Amniotic stem cell (primary cell): ENCODE measurements around the gene IPMK.

ENCODE experiments used
- DNase-seq: peaks from one replicate; lab custom pipeline; 2025; lab: John Stamatoyannopoulos, UW

The IPMK gene

GRCh38 chr10:58267713-58268453, at the start of gene IPMK:
TSS of gene IPMK (minus strand) at chr10:58267894. CDS start at chr10:58267611, 283 bp downstream.
- DNase-seq, result peak; percentile 74

GRCh38 chr10:58316874-58317273, 49.2 kb upstream of the IPMK start:
- DNase-seq, result no peak

- no peak for DNase-seq
Measured at GRCh38 chr10:58311026-58311425, 43.3 kb upstream of the IPMK start.

DNA sequence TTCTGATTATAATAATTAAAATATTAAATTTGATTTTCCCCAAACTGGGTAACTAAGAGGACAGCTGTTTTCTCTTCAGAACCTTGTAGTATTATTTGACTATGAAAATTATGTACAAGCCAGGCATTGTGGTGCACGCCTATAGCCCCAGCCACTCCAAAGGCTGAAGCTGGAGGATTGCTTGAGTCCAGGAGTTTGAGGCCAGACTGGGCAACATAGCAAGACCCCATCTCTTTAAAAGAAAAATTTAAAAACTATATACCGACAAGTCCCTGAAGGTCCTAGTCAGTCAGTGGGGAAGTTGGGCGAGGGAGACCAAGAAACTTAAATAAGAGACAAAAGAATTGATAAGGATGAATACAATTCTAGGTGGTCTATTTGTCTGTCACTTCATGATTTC, 40.0 kb upstream of the IPMK start:
- DNase-seq, result no peak

- DNase-seq, result no peak
Measured at GRCh38 chr10:58305821-58306220, 38.1 kb upstream of the IPMK start.

DNA sequence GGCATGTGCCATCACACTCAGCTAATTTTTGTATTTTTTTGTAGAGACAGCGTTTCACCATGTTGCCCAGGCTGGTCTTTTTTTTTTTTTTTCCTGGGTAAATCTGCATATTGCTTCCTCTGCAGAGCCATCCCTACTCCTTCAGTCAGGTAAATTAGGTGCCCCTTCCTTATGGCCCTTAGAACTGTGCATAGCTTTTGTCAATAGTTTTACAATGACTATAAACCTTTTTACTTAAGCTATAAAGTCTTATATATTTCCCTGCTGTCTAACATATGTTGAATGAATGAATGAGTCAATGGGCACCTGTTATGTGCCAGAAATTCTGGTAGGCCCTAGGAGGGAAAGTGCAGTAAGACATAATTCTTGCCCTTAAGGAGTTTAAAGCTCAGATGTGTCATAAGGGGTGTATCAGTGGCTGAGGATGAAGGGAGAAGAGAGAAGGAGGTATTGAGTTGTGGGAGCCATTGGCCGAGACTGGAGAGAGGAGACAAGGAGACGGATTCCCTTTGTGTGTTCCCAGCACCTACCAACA, 36.5 kb upstream of the IPMK start:
- DNase-seq, result no peak

- DNase-seq, result no peak
Measured at GRCh38 chr10:58302254-58302653, 34.6 kb upstream of the IPMK start.

DNA sequence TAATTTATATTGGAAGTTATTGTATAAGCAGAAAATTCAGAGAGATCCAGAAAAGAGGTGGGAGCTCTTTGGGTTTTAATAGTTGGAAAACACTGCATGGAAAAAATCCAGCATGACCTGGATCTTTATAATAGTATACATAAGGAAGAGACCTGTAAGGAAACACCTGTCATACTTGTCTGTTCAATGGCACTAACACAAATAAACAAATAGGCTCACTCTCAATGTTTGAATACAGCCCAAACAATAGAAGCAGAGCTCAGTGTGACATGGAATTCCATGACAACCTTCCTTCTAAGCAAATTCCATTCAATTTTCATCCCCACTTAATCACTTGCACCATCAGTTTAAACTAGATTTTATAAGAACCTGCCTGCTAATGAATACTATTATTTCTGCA, 33.0 kb upstream of the IPMK start:
- DNase-seq, result no peak

DNA sequence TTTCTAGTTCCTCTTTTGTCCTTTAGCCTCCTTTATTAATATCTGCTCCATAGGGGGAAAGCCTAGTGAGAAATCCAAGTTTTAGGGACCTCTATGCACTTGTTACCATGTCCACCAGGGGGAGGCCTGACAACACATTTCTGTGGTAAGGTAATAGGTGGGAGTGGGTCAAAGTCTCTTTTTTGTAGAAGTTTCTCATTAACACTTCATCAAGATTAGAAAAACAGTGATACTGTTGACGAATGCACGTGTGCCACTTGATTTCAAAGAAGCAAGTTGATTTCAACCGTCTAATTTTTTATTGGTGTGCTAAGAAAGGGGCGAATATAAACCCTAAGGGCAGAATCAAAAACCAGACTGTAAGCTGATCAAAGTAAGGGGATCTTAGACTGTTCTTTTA, 31.9 kb upstream of the IPMK start:
- peak; percentile 22 for DNase-seq

DNA sequence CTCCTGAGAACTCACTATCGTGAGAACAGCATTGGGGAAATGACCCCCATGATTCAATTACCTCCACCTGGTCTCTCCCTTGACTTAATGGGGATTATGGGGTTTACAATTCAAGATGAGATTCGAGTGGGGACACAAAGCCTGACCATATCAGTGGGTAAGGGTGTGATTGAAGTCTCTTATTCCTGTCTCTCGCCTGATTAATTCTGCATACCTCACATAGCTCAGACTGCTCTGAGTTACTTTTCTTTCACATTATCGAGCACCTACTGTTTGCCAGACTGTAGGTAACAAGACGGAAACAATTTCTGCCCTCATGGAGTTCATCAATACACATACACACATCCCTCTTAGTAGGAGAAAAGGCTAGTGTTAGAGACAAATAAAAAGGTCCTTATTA, 26.3 kb upstream of the IPMK start:
- DNase-seq, result no peak

GRCh38 chr10:58291538-58292174, 24.0 kb upstream of the IPMK start:
- peak; percentile 42 for DNase-seq

GRCh38 chr10:58282615-58283014, 14.9 kb upstream of the IPMK start:
- DNase-seq, result no peak

- DNase-seq, result no peak
Measured at GRCh38 chr10:58281092-58281752, 13.5 kb upstream of the IPMK start.

GRCh38 chr10:58280477-58280876, 12.8 kb upstream of the IPMK start:
- DNase-seq, result no peak

DNA sequence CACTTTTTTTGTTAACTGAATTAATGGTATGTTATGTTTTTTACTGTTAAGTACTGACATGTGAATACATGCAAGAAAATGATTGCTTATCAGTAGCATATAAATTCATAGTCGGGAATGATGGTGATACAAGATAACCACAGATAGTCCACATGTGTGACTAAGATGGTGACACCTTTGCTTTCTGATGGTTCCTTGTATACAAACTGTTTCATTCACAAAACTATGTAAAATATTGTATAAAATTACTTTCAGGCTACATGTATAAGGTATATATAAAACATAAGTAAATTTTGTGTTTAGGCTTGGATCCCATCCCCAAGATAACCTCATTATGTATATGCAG, 11.2 kb upstream of the IPMK start:
- no peak for DNase-seq

- no peak for DNase-seq
Measured at GRCh38 chr10:58278274-58278961, 10.7 kb upstream of the IPMK start.

- DNase-seq, result no peak
Measured at GRCh38 chr10:58275908-58276307, 8.2 kb upstream of the IPMK start.

- no peak for DNase-seq
Measured at GRCh38 chr10:58275261-58275660, 7.6 kb upstream of the IPMK start.

DNA sequence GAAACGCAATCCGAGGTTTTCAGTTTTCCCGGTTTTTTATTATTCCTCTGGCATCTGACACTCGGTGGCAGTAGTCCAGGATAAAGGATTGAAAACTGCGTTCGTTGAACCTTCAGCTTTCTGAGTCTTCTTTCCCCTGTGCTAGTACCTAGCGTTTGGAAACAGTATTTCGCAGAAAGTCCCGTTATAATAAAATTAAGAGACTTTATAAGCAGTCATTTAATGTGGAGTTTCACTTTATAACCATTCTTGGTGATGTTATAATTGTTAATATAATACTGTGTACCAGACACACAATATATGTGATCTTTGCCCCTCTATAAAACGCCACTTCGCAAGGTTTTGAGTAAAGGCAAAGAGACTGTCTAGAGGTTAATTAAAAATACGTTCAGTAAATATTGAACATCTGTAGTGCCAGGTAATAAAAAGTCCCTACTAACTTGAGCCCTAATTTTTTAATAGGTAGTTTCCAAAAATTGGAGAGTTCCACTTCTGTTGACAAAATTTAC, 2.1 kb upstream of the IPMK start:
- DNase-seq, result no peak

GRCh38 chr10:58268946-58269781, 1.5 kb upstream of the IPMK start, which contains the start of gene CISD1:
TSS of gene CISD1 (plus strand) at chr10:58269162. CDS start at chr10:58269274, 112 bp downstream.
- peak; percentile 98 for DNase-seq

GRCh38 chr10:58268454-58268945, 806 bp upstream of the IPMK start:
- peak; percentile 70 for DNase-seq
